H1 (cell line): ENCODE measurements around the gene ARMC10. TPM values are rescaled to one million over a fixed set of nuclear protein-coding genes. Genes with fewer than 3 reads are reported as not detected.

Experiments used
- CTCF ChIA-PET: fragments of 300-600 bp; sonication (Branson Sonifier 250); formaldehyde crosslinking; loops from one replicate; lab custom pipeline; 2021; ENCODE audit not compliant: partially characterized antibody; lab: Charles Lee
- POLR2A ChIA-PET: fragments of 300-600 bp; sonication (Branson Sonifier 250); formaldehyde crosslinking; loops from one replicate; lab custom pipeline; 2021; ENCODE audit warnings: inconsistent platforms; ENCODE audit not compliant: partially characterized antibody; lab: Charles Lee
- DNase-seq, 2 experiments: peaks; one replicate each; pipeline versions ENCODE4 v3.0.0 to v3.0.0-alpha.2; 2010 to 2022; ENCODE audit warnings: low spot score in 2 of 2, low read depth in 1 of 2, mixed read lengths in 1 of 2
- FAIRE-seq: peaks from 2 replicates; lab custom pipeline; 2011; peaks lifted over from hg19 to GRCh38; lab: Jason Lieb, UNC
- H2AFZ ChIP-seq: 2 replicates; pipeline ENCODE4 v1.8.1; 2012; ENCODE audit warnings: low read length, inconsistent platforms
- H2AK5ac ChIP-seq: 2 replicates; pipeline ENCODE4 v1.6.1; 2013; ENCODE audit warnings: low read depth, low read length
- H2BK120ac ChIP-seq: replicated peaks from 2 replicates; pipeline ENCODE3; 2013; ENCODE audit warnings: low read depth, low read length, inconsistent platforms
- H2BK12ac ChIP-seq: 2 replicates; pipeline ENCODE4 v1.6.1; 2013; ENCODE audit warnings: low read depth, low read length
- H2BK15ac ChIP-seq: 2 replicates; pipeline ENCODE4 v1.6.1; 2013; ENCODE audit warnings: low read length
- H2BK20ac ChIP-seq: 2 replicates; pipeline ENCODE4 v1.6.1; 2013; ENCODE audit warnings: low read length
- H2BK5ac ChIP-seq: 2 replicates; pipeline ENCODE4 v1.6.1; 2013; ENCODE audit warnings: low read depth, low read length
- H3K14ac ChIP-seq: 2 replicates; pipeline ENCODE4 v1.6.1; 2013; ENCODE audit warnings: inconsistent platforms; ENCODE audit not compliant: insufficient read length
- H3K18ac ChIP-seq: 2 replicates; pipeline ENCODE4 v1.6.1; 2013; ENCODE audit warnings: low read length; ENCODE audit errors: extremely low read depth
- H3K23ac ChIP-seq: 2 replicates; pipeline ENCODE4 v1.6.1; 2013; ENCODE audit warnings: inconsistent platforms; ENCODE audit not compliant: insufficient read length
- H3K23me2 ChIP-seq: 2 replicates; pipeline ENCODE4 v1.6.1; 2013; ENCODE audit warnings: low read depth, low read length
- H3K27ac ChIP-seq: 2 replicates; pipeline ENCODE4 v1.6.1; 2011; ENCODE audit warnings: low read depth, low read length, inconsistent platforms
- H3K27me3 ChIP-seq, 4 experiments: replicated peaks in 1 of 4; 1 replicate in 1 of 4; 2 replicates in 3 of 4; pipeline versions ENCODE4 v1.6.1 to v1.8.1; 2011 to 2013; ENCODE audit warnings: low read length in 3 of 4, mild to moderate bottlenecking in 3 of 4, inconsistent platforms in 2 of 4, mixed read lengths in 2 of 4, moderate library complexity in 1 of 4; ENCODE audit not compliant: control insufficient read depth in 3 of 4, insufficient read depth in 3 of 4; ENCODE audit errors: extremely low read depth in 1 of 4
- H3K36me3 ChIP-seq, 4 experiments: 2 replicates each; pipeline versions ENCODE4 v1.6.1 to v1.8.1; 2011 to 2013; ENCODE audit warnings: mild to moderate bottlenecking in 4 of 4, low read length in 3 of 4, moderate library complexity in 2 of 4, control low read depth in 1 of 4, inconsistent platforms in 1 of 4; ENCODE audit not compliant: insufficient read depth in 4 of 4, control insufficient read depth in 2 of 4
- H3K4ac ChIP-seq: replicated peaks from 2 replicates; pipeline ENCODE3; 2013; ENCODE audit warnings: low read length, low read depth, mixed read lengths, inconsistent platforms; ENCODE audit not compliant: insufficient read length
- H3K4me1 ChIP-seq, 4 experiments: replicated peaks in 1 of 4; 1 replicate in 1 of 4; 2 replicates in 3 of 4; pipeline versions ENCODE4 v1.6.1 to v1.8.1; 2011 to 2013; ENCODE audit warnings: low read length in 3 of 4, inconsistent platforms in 2 of 4, mixed read lengths in 1 of 4; ENCODE audit not compliant: insufficient read depth in 4 of 4, control insufficient read depth in 3 of 4
- H3K4me2 ChIP-seq, 2 experiments: 2 replicates each; pipeline versions ENCODE4 v1.6.1 to v1.8.1; 2011 to 2013; ENCODE audit warnings: low read depth in 2 of 2, low read length in 2 of 2, control low read depth in 1 of 2, inconsistent platforms in 1 of 2, mild to moderate bottlenecking in 1 of 2; ENCODE audit not compliant: insufficient read depth in 1 of 2
- H3K4me3 ChIP-seq, 4 experiments: fragments of 200-600, 300-600 bp in 1 of 4; sonication (generic), shearing (Covaris generic), sonication (Bioruptor Twin) in 1 of 4; 2 replicates each; pipeline versions ENCODE4 v1.5.1 to v1.8.1; 2011 to 2016; ENCODE audit warnings: low read length in 4 of 4, low read depth in 3 of 4, control low read depth in 2 of 4, inconsistent platforms in 2 of 4, mild to moderate bottlenecking in 2 of 4, mixed read lengths in 1 of 4, moderate library complexity in 1 of 4; ENCODE audit not compliant: insufficient read depth in 2 of 4; ENCODE audit errors: extremely low read depth in 1 of 4
- H3K56ac ChIP-seq: replicated peaks from 2 replicates; pipeline ENCODE3; 2013; ENCODE audit warnings: low read depth, mild to moderate bottlenecking, mixed read lengths, low read length, inconsistent platforms; ENCODE audit not compliant: insufficient read length
- H3K79me1 ChIP-seq: 2 replicates; pipeline ENCODE4 v1.6.1; 2013; ENCODE audit warnings: low read depth, low read length, control low read depth
- H3K79me2 ChIP-seq, 2 experiments: 2 replicates each; pipeline versions ENCODE4 v1.6.1 to v1.8.1; 2012 to 2013; ENCODE audit warnings: low read length in 2 of 2, mild to moderate bottlenecking in 2 of 2, inconsistent platforms in 1 of 2; ENCODE audit not compliant: insufficient read depth in 2 of 2, control insufficient read depth in 1 of 2
- H3K9ac ChIP-seq, 4 experiments: replicated peaks in 1 of 4; 1 replicate in 1 of 4; 2 replicates in 3 of 4; pipeline versions ENCODE4 v1.6.1 to v1.8.1; 2011 to 2013; ENCODE audit warnings: low read depth in 3 of 4, low read length in 3 of 4, control low read depth in 2 of 4, mild to moderate bottlenecking in 2 of 4, moderate library complexity in 2 of 4, inconsistent platforms in 1 of 4; ENCODE audit errors: extremely low read depth in 1 of 4
- H3K9me3 ChIP-seq, 2 experiments: 2 replicates each; pipeline versions ENCODE4 v1.6.1 to v1.8.1; 2012 to 2013; ENCODE audit warnings: mild to moderate bottlenecking in 2 of 2, moderate library complexity in 2 of 2, control low read depth in 1 of 2, inconsistent platforms in 1 of 2, low read depth in 1 of 2, low read length in 1 of 2, mixed read lengths in 1 of 2; ENCODE audit not compliant: insufficient read depth in 2 of 2
- H4K20me1 ChIP-seq, 2 experiments: replicated peaks in 1 of 2; 2 replicates each; pipeline versions ENCODE3 to v1.8.1; 2011 to 2013; ENCODE audit warnings: inconsistent platforms in 2 of 2, low read length in 2 of 2, mild to moderate bottlenecking in 1 of 2; ENCODE audit not compliant: insufficient read depth in 2 of 2, control insufficient read depth in 1 of 2
- H4K5ac ChIP-seq: 2 replicates; pipeline ENCODE4 v1.6.1; 2013; ENCODE audit warnings: low read length, low read depth, mixed read lengths, inconsistent platforms; ENCODE audit not compliant: insufficient read length
- H4K8ac ChIP-seq: 2 replicates; pipeline ENCODE4 v1.8.0; 2013; ENCODE audit warnings: mild to moderate bottlenecking, moderate library complexity, low read length, inconsistent platforms; ENCODE audit not compliant: insufficient read depth; ENCODE audit errors: extremely low read depth
- H4K91ac ChIP-seq: replicated peaks from 2 replicates; pipeline ENCODE3; 2013; ENCODE audit warnings: low read length, mixed read lengths, inconsistent platforms; ENCODE audit not compliant: insufficient read length
- CBX8 ChIP-seq: fragments of 300-800, 300-1000 bp; sonication (generic); IDR thresholded peaks from 2 replicates; pipeline ENCODE4 v1.7.1; 2016; ENCODE audit warnings: low read depth, low read length, borderline replicate concordance
- CREB1 ChIP-seq: IDR thresholded peaks from 2 replicates; pipeline ENCODE4 v1.6.1; 2012; ENCODE audit warnings: inconsistent platforms
- GABPA ChIP-seq: IDR thresholded peaks from 2 replicates; pipeline ENCODE4 v1.6.1; 2011; ENCODE audit warnings: mild to moderate bottlenecking, low read length, moderate library complexity, borderline replicate concordance; ENCODE audit not compliant: insufficient read depth
- KDM5A ChIP-seq: fragments of 200-600 bp; IDR thresholded peaks from 2 replicates; pipeline ENCODE4 v1.7.1; 2012; ENCODE audit warnings: mild to moderate bottlenecking, low read length, inconsistent platforms, mixed read lengths
- POU5F1 ChIP-seq: IDR thresholded peaks from 2 replicates; pipeline ENCODE4 v1.6.1; 2011; ENCODE audit warnings: low read depth, mild to moderate bottlenecking, low read length, moderate library complexity
- RFX5 ChIP-seq: IDR thresholded peaks from 2 replicates; pipeline ENCODE4 v1.6.1; 2011; ENCODE audit warnings: low read depth, low read length, improper control_type of control experiment, borderline replicate concordance
- RXRA ChIP-seq: IDR thresholded peaks from 2 replicates; pipeline ENCODE4 v1.6.1; 2011; ENCODE audit warnings: low read depth, mild to moderate bottlenecking, low read length, moderate library complexity; ENCODE audit not compliant: insufficient read depth
- SP1 ChIP-seq: IDR thresholded peaks from 2 replicates; pipeline ENCODE4 v1.6.1; 2011; ENCODE audit warnings: low read depth, low read length
- SP2 ChIP-seq: IDR thresholded peaks from 2 replicates; pipeline ENCODE4 v1.6.1; 2012; ENCODE audit warnings: mild to moderate bottlenecking, low read length, inconsistent platforms
- SP4 ChIP-seq: IDR thresholded peaks from 2 replicates; pipeline ENCODE4 v1.6.1; 2012; ENCODE audit warnings: low read length, inconsistent platforms
- WGBS, 2 experiments: shearing (Covaris generic) in 1 of 2; methylation state at CpG; one replicate each; pipeline versions ENCODE4 v1.1.6 to v1.1.7; 2013 to 2015; ENCODE audit warnings: low lambda C conversion rate in 2 of 2, mixed read lengths in 2 of 2, inconsistent platforms in 1 of 2, low coverage in 1 of 2, missing lambda C conversion rate in 1 of 2; ENCODE audit not compliant: insufficient replicate concordance in 2 of 2, insufficient coverage in 1 of 2, insufficient read length in 1 of 2; ENCODE audit errors: extremely low coverage in 1 of 2, missing lambda C conversion rate in 1 of 2; 5-methylcytosine and 5-hydroxymethylcytosine counted together
- polyA plus RNA-seq, 7 experiments: library from polyadenylated mRNA; depleted of rRNA in 3 of 7; stranded (reverse) in 5 of 7; unstranded in 2 of 7; fragments of >200 nt in 5 of 7; fragments of 200-250 nt in 2 of 7; gene quantifications; 1 replicate in 5 of 7; 2 replicates in 1 of 7; 4 replicates in 1 of 7; pipeline versions ENCODE4 v1.2.1 to v1.2.3, GENCODE V29; 2011 to 2013; ENCODE audit warnings: missing spikeins in 2 of 7, mixed read lengths in 2 of 7
- total RNA-seq: library from RNA; stranded (reverse); fragmentation: NEBNext Ultra II Directional; extraction: Animal tissue kit (Norgen Biotek cat#: 25700); gene quantifications from 2 replicates; pipeline ENCODE4 v1.2.1, GENCODE V29; 2021
- TF ChIP-seq, protein P1 (sequence below): IDR thresholded peaks from 2 replicates; pipeline ENCODE4 v1.6.1; 2011; ENCODE audit warnings: low read length, improper control_type of control experiment

Gene ARMC10
- total and polyA plus RNA-seq, 2 of the 8 experiments (the other 6 are each of a cell fraction or from before 2014, with no cell fraction given), result 16.4 to 44.3 TPM

DNA sequence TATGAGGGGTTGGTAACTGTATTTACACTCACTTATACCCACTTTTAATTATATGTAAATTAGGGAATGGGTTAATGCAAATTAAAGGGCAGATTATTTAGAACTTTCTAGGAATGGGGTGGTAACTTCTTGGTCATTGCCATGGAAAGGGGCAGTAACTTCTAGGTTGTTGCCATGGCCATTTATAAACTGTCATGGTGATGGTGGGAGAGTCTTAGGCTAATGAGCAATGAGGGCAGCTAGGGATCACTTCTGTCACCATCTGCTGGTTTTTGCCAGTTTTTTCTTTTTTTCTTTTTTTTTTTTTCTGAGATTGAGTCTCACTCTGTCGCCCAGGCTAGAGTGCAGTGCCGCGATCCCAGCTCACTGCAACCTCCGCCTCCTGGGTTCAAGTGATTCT, 40.8 kb downstream of the ARMC10 start:
- H3K27me3 ChIP-seq, result no peaks in the 10 kb centered on the region
- no peak overlapping the region for H2AK5ac ChIP-seq
- H3K4me2 ChIP-seq, result no peak overlapping the region
- H2BK20ac ChIP-seq, result no peak overlapping the region
- no peak overlapping the region for H3K27ac ChIP-seq
- no peak overlapping the region for H4K91ac ChIP-seq
- H3K79me1 ChIP-seq, result no peaks in the 10 kb centered on the region
- no peak overlapping the region for H2BK12ac ChIP-seq
- H2AFZ ChIP-seq, result no peak overlapping the region
- ChIA-PET CTCF (interaction anchor here (1.1 kb wide), 1 partner anchor 9 kb away, joined by 4 read pairs; no protein-coding TSS in a partner anchor), POLR2A (no interaction called here)
- H2BK120ac ChIP-seq, result no peak overlapping the region
- no peaks in the 10 kb centered on the region for H3K9me3 ChIP-seq
- H4K5ac ChIP-seq, result no peak overlapping the region
- no peak overlapping the region for H2BK15ac ChIP-seq
- no peak overlapping the region for H3K14ac ChIP-seq
- DNase-seq, result no peak
- H3K4ac ChIP-seq, result no peak overlapping the region
- no peak overlapping the region for H4K8ac ChIP-seq
- no peak overlapping the region for H3K56ac ChIP-seq
- H4K20me1 ChIP-seq, result no peaks in the 10 kb centered on the region
- no peaks in the 10 kb centered on the region for H3K79me2 ChIP-seq
- H3K23ac ChIP-seq, result no peak overlapping the region
- no peak for FAIRE-seq
- no peaks in the 10 kb centered on the region for H3K23me2 ChIP-seq
- no peak overlapping the region for H3K4me3 ChIP-seq
- 86% methylated on average over 4 of the region's 4 CpGs; no CpG with 5 or more reads in 1 of the 2 experiments for WGBS, 2 experiments
- no peaks in the 10 kb centered on the region for H3K4me1 ChIP-seq
- no peak overlapping the region for H3K9ac ChIP-seq
- H3K36me3 ChIP-seq, result peaks cover 0 to 15% (median 6%) of the 10 kb centered on the region in 4 experiments; a peak in 3 of 8 replicates
- H2BK5ac ChIP-seq, result no peak overlapping the region
- H3K18ac ChIP-seq, result no peak overlapping the region
- no peak for TF ChIP-seq RXRA
- TF ChIP-seq RFX5, result no peak
- no peak for TF ChIP-seq GABPA
- no peak for TF ChIP-seq KDM5A
- TF ChIP-seq POU5F1, result no peak
- TF ChIP-seq CREB1, result no peak
- no peak for TF ChIP-seq CBX8
- TF ChIP-seq, protein P1, sequence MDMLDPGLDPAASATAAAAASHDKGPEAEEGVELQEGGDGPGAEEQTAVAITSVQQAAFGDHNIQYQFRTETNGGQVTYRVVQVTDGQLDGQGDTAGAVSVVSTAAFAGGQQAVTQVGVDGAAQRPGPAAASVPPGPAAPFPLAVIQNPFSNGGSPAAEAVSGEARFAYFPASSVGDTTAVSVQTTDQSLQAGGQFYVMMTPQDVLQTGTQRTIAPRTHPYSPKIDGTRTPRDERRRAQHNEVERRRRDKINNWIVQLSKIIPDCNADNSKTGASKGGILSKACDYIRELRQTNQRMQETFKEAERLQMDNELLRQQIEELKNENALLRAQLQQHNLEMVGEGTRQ, result no peak
- TF ChIP-seq SP2, result no peak
- TF ChIP-seq SP1, result no peak
- no peak for TF ChIP-seq SP4
